Ishikawa (cell line): ENCODE data around the gene TEX13D.

Experiments used
- CEBPB ChIP-seq: IDR thresholded peaks from 2 replicates; pipeline ENCODE4 v1.6.1; 2012
- CREB1 ChIP-seq: IDR thresholded peaks from 2 replicates; pipeline ENCODE4 v1.6.1; 2012; ENCODE audit warnings: low read depth
- EP300 ChIP-seq: IDR thresholded peaks from 2 replicates; pipeline ENCODE4 v1.6.1; 2012; ENCODE audit warnings: borderline replicate concordance
- RAD21 ChIP-seq: IDR thresholded peaks from 2 replicates; pipeline ENCODE4 v1.6.1; 2012; ENCODE audit warnings: low read depth
- REST ChIP-seq: IDR thresholded peaks from 2 replicates; pipeline ENCODE4 v1.6.1; 2012; ENCODE audit warnings: low read depth, mild to moderate bottlenecking
- TAF1 ChIP-seq: IDR thresholded peaks from 2 replicates; pipeline ENCODE4 v1.6.1; 2012; ENCODE audit warnings: low read depth, mild to moderate bottlenecking
- TCF12 ChIP-seq: IDR thresholded peaks from 2 replicates; pipeline ENCODE4 v1.6.1; 2012; ENCODE audit warnings: low read depth
- USF1 ChIP-seq: IDR thresholded peaks from 2 replicates; pipeline ENCODE4 v1.6.1; 2012
- ZBTB7A ChIP-seq: IDR thresholded peaks from 2 replicates; pipeline ENCODE4 v1.6.1; 2012; ENCODE audit warnings: low read depth

- TF ChIP-seq EP300 (no peak), TCF12 (no peak), RAD21 (no peak), CREB1 (no peak), CEBPB (no peak), TAF1 (no peak), USF1 (no peak), REST (no peak), ZBTB7A (no peak)
Measured at GRCh38 chrX:124344246-124344645, 11.8 kb downstream of the TEX13D start.
